IMR-90 (cell line): ENCODE results near the gene MAP1LC3B. TPM values are rescaled to one million over a fixed set of nuclear protein-coding genes. Genes with fewer than 3 reads are reported as not detected.

Source experiments
- ATAC-seq: fragments of 200-7000 bp; cut with Tn5 transposase; 2 replicates; pipeline ENCODE4 v1.9.1; 2020; ENCODE audit warnings: low read depth, mild to moderate bottlenecking, moderate library complexity
- BruUV-seq: library from RNA; stranded (reverse); fragments of 400-500 nt; replicated peaks from 2 replicates; lab custom pipeline; 2021; lab: Mats Ljungman, UMichigan
- CTCF ChIA-PET: fragments of 300-600 bp; formaldehyde crosslinking; extraction: SDS; loops from one replicate; lab custom pipeline; 2021; ENCODE audit warnings: antibody characterized with exemption; lab: Yijun Ruan, JAX
- POLR2A ChIA-PET: fragments of 300-600 bp; sonication (Branson Sonifier 250); formaldehyde crosslinking; loops from one replicate; lab custom pipeline; 2022; ENCODE audit warnings: antibody characterized with exemption; ENCODE audit not compliant: unreplicated experiment; lab: Charles Lee
- DNase-seq: peaks from one replicate; pipeline ENCODE4 v3.0.0; 2013
- H2AFZ ChIP-seq: replicated peaks from 2 replicates; pipeline ENCODE3; 2013; ENCODE audit warnings: low read length, mild to moderate bottlenecking; ENCODE audit not compliant: poor library complexity
- H2AK5ac ChIP-seq: 2 replicates; pipeline ENCODE4 v1.6.1; 2013; ENCODE audit warnings: low read depth, low read length, inconsistent platforms
- H2AK9ac ChIP-seq: replicated peaks from 2 replicates; pipeline ENCODE3; 2013; ENCODE audit warnings: mild to moderate bottlenecking, low read depth, low read length, moderate library complexity; ENCODE audit not compliant: poor library complexity
- H2BK120ac ChIP-seq: 2 replicates; pipeline ENCODE4 v1.6.1; 2013; ENCODE audit warnings: low read depth, low read length, inconsistent platforms
- H2BK15ac ChIP-seq: 3 replicates; pipeline ENCODE4 v1.6.1; 2013; ENCODE audit warnings: low read depth, low read length, inconsistent platforms
- H2BK20ac ChIP-seq: 2 replicates; pipeline ENCODE4 v1.6.1; 2013; ENCODE audit warnings: low read depth, mild to moderate bottlenecking, inconsistent platforms, low read length, moderate library complexity
- H2BK5ac ChIP-seq: 2 replicates; pipeline ENCODE4 v1.6.1; 2013; ENCODE audit warnings: mild to moderate bottlenecking, low read depth, low read length, inconsistent platforms; ENCODE audit not compliant: poor library complexity, severe bottlenecking
- H3K14ac ChIP-seq: replicated peaks from 2 replicates; pipeline ENCODE4 v1.6.1; 2013; ENCODE audit warnings: low read depth, low read length, inconsistent platforms
- H3K18ac ChIP-seq: 2 replicates; pipeline ENCODE4 v1.6.1; 2013; ENCODE audit warnings: low read depth, low read length, control low read depth
- H3K23ac ChIP-seq: 2 replicates; pipeline ENCODE4 v1.6.1; 2013; ENCODE audit warnings: low read depth, low read length, inconsistent platforms
- H3K27ac ChIP-seq: 2 replicates; pipeline ENCODE4 v1.5.1; 2013; ENCODE audit warnings: mild to moderate bottlenecking, control low read depth, low read length; ENCODE audit not compliant: insufficient read depth
- H3K27me3 ChIP-seq: 2 replicates; pipeline ENCODE4 v1.6.1; 2013; ENCODE audit warnings: low read length; ENCODE audit not compliant: control insufficient read depth, insufficient read depth
- H3K36me3 ChIP-seq: 2 replicates; pipeline ENCODE4 v1.6.1; 2013; ENCODE audit warnings: low read length, mixed read lengths; ENCODE audit not compliant: control insufficient read depth, insufficient read depth
- H3K4ac ChIP-seq: 2 replicates; pipeline ENCODE4 v1.6.1; 2013; ENCODE audit warnings: low read depth, low read length, inconsistent platforms
- H3K4me1 ChIP-seq: 2 replicates; pipeline ENCODE4 v1.6.1; 2013; ENCODE audit warnings: low read length, mixed read lengths; ENCODE audit not compliant: control insufficient read depth, insufficient read depth
- H3K4me2 ChIP-seq: 2 replicates; pipeline ENCODE4 v1.6.1; 2013; ENCODE audit warnings: low read depth, mild to moderate bottlenecking, control low read depth, low read length, moderate library complexity
- H3K4me3 ChIP-seq: 2 replicates; pipeline ENCODE4 v1.5.1; 2013; ENCODE audit warnings: low read depth, mild to moderate bottlenecking, control low read depth, low read length, moderate library complexity; ENCODE audit not compliant: insufficient read depth
- H3K56ac ChIP-seq: 2 replicates; pipeline ENCODE4 v1.6.1; 2013; ENCODE audit warnings: low read length, inconsistent platforms; ENCODE audit not compliant: insufficient read depth; ENCODE audit errors: extremely low read depth
- H3K79me1 ChIP-seq, 2 experiments: 2 replicates each; pipeline ENCODE4 v1.6.1; 2013; ENCODE audit warnings: low read length in 2 of 2, inconsistent platforms in 1 of 2, low read depth in 1 of 2
- H3K9ac ChIP-seq: 2 replicates; pipeline ENCODE4 v1.6.1; 2013; ENCODE audit warnings: low read depth, low read length, control low read depth
- H3K9me1 ChIP-seq: 2 replicates; pipeline ENCODE4 v1.6.1; 2013; ENCODE audit warnings: low read length, inconsistent platforms; ENCODE audit not compliant: insufficient read depth
- H3K9me3 ChIP-seq: 2 replicates; pipeline ENCODE4 v1.6.1; 2013; ENCODE audit warnings: low read length; ENCODE audit not compliant: control insufficient read depth, insufficient read depth
- H4K20me1 ChIP-seq: 2 replicates; pipeline ENCODE4 v1.6.1; 2013; ENCODE audit warnings: low read length, inconsistent platforms; ENCODE audit not compliant: insufficient read depth
- H4K5ac ChIP-seq: 2 replicates; pipeline ENCODE4 v1.6.1; 2013; ENCODE audit warnings: mild to moderate bottlenecking, low read depth, low read length, control low read depth
- H4K8ac ChIP-seq, 2 experiments: 2 replicates each; pipeline ENCODE4 v1.6.1; 2013; ENCODE audit warnings: low read depth in 2 of 2, low read length in 2 of 2, control low read depth in 1 of 2, inconsistent platforms in 1 of 2
- H4K91ac ChIP-seq: 2 replicates; pipeline ENCODE4 v1.6.1; 2013; ENCODE audit warnings: low read depth, low read length, inconsistent platforms; ENCODE audit not compliant: insufficient read depth
- BHLHE40 ChIP-seq: fragments of 150-350 bp; IDR thresholded peaks from 2 replicates; pipeline ENCODE4 v1.6.1; 2016; ENCODE audit warnings: mild to moderate bottlenecking, low read depth, low read length
- CHD1 ChIP-seq: IDR thresholded peaks from 2 replicates; pipeline ENCODE4 v1.6.1; 2012; ENCODE audit warnings: low read depth, low read length, improper control_type of control experiment
- FOS ChIP-seq: fragments of 150-350 bp; IDR thresholded peaks from 2 replicates; pipeline ENCODE4 v1.6.1; 2016; ENCODE audit warnings: low read depth, low read length
- MXI1 ChIP-seq: IDR thresholded peaks from 2 replicates; pipeline ENCODE4 v1.6.1; 2012; ENCODE audit warnings: low read depth, mild to moderate bottlenecking, low read length, moderate library complexity, borderline replicate concordance
- RAD21 ChIP-seq: IDR thresholded peaks from 2 replicates; pipeline ENCODE4 v1.6.1; 2012; ENCODE audit warnings: low read length, improper control_type of control experiment
- WGBS, 2 experiments: methylation state at CpG; one replicate each; pipeline versions ENCODE4 v1.1.5 to v1.1.7; 2013; ENCODE audit warnings: missing lambda C conversion rate in 2 of 2; ENCODE audit not compliant: insufficient read length in 1 of 2; ENCODE audit errors: extremely low coverage in 2 of 2; 5-methylcytosine and 5-hydroxymethylcytosine counted together
- dilution Hi-C: fragments of 300-500 bp; cut with HindIII; formaldehyde crosslinking; loops from one replicate; pipeline ENCODE4 v1.14.3; 2018; ENCODE audit warnings: low sequenced_read_pairs; ENCODE audit not compliant: unreplicated experiment
- in situ Hi-C: fragments of 300-500 bp; cut with MboI; formaldehyde crosslinking; loops from 3 replicates; pipeline ENCODE4 v1.14.3; 2019; ENCODE audit warnings: low sequenced_read_pairs, inconsistent platforms, mixed read lengths
- intact Hi-C: fragments of 100-400 bp; cut with micrococcal nuclease; formaldehyde crosslinking; loops from 2 replicates; pipeline ENCODE4 v1.10.0; 2022
- polyA plus RNA-seq, 3 experiments: library from polyadenylated mRNA; depleted of rRNA; stranded (reverse); fragments of >200 nt; gene quantifications; 2 replicates each; pipeline ENCODE4 v1.2.3, GENCODE V29; 2012; ENCODE audit warnings: low replicate concordance in 1 of 3
- total RNA-seq: library from RNA; depleted of rRNA; stranded (reverse); fragments of >200 nt; gene quantifications from 2 replicates; pipeline ENCODE4 v1.2.3, GENCODE V29; 2012
- TF ChIP-seq, protein P1 (sequence below): fragments of 150-350 bp; IDR thresholded peaks from 2 replicates; pipeline ENCODE4 v1.6.1; 2016; ENCODE audit warnings: low read depth, mild to moderate bottlenecking, low read length, moderate library complexity, borderline replicate concordance
- TF ChIP-seq, protein P2 (sequence below): fragments of 150-350 bp; IDR thresholded peaks from 2 replicates; pipeline ENCODE4 v1.6.1; 2017; ENCODE audit warnings: mild to moderate bottlenecking, antibody characterized with exemption, low read length, low read depth
- TF ChIP-seq, protein P3 (sequence below): conservative IDR thresholded peaks from 2 replicates; pipeline ENCODE4 v1.5.1; 2012; ENCODE audit warnings: mild to moderate bottlenecking, low read depth, low read length, improper control_type of control experiment

Gene MAP1LC3B
- total and polyA plus RNA-seq, 2 of the 4 experiments (the other 2 are of a cell fraction) = 23.5 to 57.7 TPM

DNA sequence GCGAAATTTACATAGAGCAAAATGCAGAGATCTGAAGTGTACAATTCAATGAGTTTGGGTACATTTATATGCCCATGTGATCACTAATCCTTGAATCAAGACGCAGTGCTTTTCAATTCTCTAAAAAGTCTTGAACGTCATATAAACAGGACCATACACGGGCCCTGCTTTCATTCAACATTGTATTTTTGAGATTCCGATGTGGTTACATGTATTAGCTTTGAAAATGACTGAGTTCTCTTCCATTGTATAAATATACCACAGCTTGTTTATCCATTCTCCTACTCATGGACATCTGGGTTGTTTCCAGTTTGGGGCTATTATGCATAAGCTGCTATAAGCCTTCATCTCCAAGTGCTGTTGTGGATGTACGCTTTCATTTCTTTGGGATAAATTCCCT is 55.2 kb downstream of the MAP1LC3B start:
- in situ Hi-C loops (no loop called here), dilution Hi-C loops (no loop called here), intact Hi-C loops (loop anchor here (5.0 kb wide), 1 partner anchor 45 kb away; the partner anchor contains the start of gene ZCCHC14)
- H3K14ac ChIP-seq = 0 out of 2 replicates have a peak overlapping the region, but pooled peaks have one; percentile 62
- peak overlapping the region; percentile 40; the same call in 1 of the 2 replicates for H3K23ac ChIP-seq
- POLR2A ChIA-PET = no interaction called here
- H2AFZ ChIP-seq = no peak overlapping the region
- CTCF ChIA-PET = interaction anchor here (1.0 to 1.1 kb wide), 2 partner anchors 11 to 124 kb away, joined by 3 to 4 read pairs; no protein-coding TSS in a partner anchor
- BruUV-seq = no TSS peak
- H4K91ac ChIP-seq = peak overlapping the region; percentile 49; the same call in 1 of the 2 replicates
- peaks cover 12% of the 10 kb centered on the region for H4K20me1 ChIP-seq
- no peak overlapping the region for H3K9ac ChIP-seq
- H3K4me1 ChIP-seq = peaks cover 20% of the 10 kb centered on the region
- peak overlapping the region; percentile 94 for H3K27ac ChIP-seq
- peak overlapping the region; percentile 87 for H2BK5ac ChIP-seq
- peak overlapping the region; percentile 82 for H3K4me2 ChIP-seq
- H3K79me1 ChIP-seq = peaks cover 20 to 78% of the 10 kb centered on the region in 2 experiments
- 67% methylated on average over 1 of the region's 6 CpGs; no CpG with 5 or more reads in 1 of the 2 experiments for WGBS, 2 experiments
- peak overlapping the region; percentile 21; the same call in 1 of the 3 replicates for H2BK15ac ChIP-seq
- no peak overlapping the region for H2AK9ac ChIP-seq
- no peaks in the 10 kb centered on the region for H3K9me3 ChIP-seq
- H3K36me3 ChIP-seq = peaks cover 13% of the 10 kb centered on the region
- H3K9me1 ChIP-seq = peaks cover 13% of the 10 kb centered on the region
- H4K8ac ChIP-seq = peak overlapping the region in 1 of 2 experiments; percentile 67; a peak in 2 of 4 replicates
- peak overlapping the region; percentile 91 for H2BK120ac ChIP-seq
- TF ChIP-seq, protein P1, sequence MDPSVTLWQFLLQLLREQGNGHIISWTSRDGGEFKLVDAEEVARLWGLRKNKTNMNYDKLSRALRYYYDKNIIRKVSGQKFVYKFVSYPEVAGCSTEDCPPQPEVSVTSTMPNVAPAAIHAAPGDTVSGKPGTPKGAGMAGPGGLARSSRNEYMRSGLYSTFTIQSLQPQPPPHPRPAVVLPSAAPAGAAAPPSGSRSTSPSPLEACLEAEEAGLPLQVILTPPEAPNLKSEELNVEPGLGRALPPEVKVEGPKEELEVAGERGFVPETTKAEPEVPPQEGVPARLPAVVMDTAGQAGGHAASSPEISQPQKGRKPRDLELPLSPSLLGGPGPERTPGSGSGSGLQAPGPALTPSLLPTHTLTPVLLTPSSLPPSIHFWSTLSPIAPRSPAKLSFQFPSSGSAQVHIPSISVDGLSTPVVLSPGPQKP = no peak
- TF ChIP-seq, protein P2, sequence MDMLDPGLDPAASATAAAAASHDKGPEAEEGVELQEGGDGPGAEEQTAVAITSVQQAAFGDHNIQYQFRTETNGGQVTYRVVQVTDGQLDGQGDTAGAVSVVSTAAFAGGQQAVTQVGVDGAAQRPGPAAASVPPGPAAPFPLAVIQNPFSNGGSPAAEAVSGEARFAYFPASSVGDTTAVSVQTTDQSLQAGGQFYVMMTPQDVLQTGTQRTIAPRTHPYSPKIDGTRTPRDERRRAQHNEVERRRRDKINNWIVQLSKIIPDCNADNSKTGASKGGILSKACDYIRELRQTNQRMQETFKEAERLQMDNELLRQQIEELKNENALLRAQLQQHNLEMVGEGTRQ = peak; percentile 84
- TF ChIP-seq FOS (peak; percentile 56), CHD1 (no peak), MXI1 (0 out of 2 replicates have a peak, but pooled peaks have one; percentile 15), BHLHE40 (peak; percentile 58; the same call in 1 of the 2 replicates), RAD21 (peak; percentile 11; the same call in 1 of the 2 replicates)
- TF ChIP-seq, protein P3, sequence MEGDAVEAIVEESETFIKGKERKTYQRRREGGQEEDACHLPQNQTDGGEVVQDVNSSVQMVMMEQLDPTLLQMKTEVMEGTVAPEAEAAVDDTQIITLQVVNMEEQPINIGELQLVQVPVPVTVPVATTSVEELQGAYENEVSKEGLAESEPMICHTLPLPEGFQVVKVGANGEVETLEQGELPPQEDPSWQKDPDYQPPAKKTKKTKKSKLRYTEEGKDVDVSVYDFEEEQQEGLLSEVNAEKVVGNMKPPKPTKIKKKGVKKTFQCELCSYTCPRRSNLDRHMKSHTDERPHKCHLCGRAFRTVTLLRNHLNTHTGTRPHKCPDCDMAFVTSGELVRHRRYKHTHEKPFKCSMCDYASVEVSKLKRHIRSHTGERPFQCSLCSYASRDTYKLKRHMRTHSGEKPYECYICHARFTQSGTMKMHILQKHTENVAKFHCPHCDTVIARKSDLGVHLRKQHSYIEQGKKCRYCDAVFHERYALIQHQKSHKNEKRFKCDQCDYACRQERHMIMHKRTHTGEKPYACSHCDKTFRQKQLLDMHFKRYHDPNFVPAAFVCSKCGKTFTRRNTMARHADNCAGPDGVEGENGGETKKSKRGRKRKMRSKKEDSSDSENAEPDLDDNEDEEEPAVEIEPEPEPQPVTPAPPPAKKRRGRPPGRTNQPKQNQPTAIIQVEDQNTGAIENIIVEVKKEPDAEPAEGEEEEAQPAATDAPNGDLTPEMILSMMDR = no peak
- peak overlapping the region; percentile 19; the same call in 1 of the 2 replicates for H3K56ac ChIP-seq
- H3K4me3 ChIP-seq = no peak overlapping the region
- peak overlapping the region; percentile 81; the same call in 1 of the 2 replicates for H3K4ac ChIP-seq
- peak; percentile 96 for ATAC-seq
- peak overlapping the region; percentile 33; the same call in 1 of the 2 replicates for H2AK5ac ChIP-seq
- H4K5ac ChIP-seq = no peak overlapping the region; the same call in 1 of the 2 replicates
- no peak overlapping the region for H3K18ac ChIP-seq
- peak; percentile 97 for DNase-seq
- no peaks in the 10 kb centered on the region for H3K27me3 ChIP-seq
- peak overlapping the region; percentile 85; the same call in 1 of the 2 replicates for H2BK20ac ChIP-seq
